Measurements from ENCODE around the gene ALPP.

DNA sequence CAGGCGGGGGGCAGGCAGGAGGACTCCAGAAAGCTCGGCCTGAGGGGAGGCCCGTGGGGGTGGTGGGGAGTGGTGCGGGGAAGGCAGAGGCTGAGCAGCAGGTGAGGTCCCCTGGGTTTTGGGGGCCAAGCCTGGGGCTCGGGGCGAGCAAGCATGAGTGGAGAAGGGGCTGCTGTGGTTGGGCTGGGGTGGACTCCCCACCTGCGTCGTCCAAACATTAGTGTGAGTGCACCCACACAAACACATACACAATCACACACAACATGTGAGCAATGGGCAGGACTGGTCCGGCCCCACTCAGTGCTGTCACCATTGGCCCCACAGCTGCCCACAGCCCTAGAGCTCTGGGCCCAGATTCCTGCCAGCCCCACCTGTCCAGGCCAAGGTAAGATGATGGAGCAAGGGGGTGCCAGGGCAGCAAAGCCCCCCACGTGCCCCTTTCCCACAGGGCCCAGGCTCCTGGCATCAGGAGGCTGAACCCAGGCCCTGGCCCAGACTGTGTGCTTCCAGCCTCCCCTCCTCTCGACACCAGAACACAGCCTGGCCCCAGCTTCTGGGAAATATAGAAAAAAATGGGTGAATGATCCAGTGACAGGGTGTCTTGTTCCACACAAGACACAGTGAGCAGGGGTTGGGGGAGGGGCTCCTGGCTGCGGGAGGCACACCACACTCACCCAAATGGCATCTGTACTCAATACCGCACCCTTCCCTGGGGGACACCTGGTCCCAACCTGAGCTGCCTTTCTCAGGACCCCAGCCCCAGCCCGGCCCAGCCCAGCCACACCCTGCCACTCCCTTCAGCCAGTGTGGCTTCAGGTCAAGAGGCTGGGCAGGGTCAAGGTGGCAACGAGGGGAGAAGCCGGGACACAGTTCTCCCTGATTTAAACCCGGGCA is 463 bp upstream of the ALPP start:
- TF ChIP-seq CTCF (IDR thresholded peaks at IDR 0.05) (no peak), POLR2A (IDR thresholded peaks at IDR 0.05) (no peak)
